ENCODE results near the gene RTP1.

RTP1 gene

DNA sequence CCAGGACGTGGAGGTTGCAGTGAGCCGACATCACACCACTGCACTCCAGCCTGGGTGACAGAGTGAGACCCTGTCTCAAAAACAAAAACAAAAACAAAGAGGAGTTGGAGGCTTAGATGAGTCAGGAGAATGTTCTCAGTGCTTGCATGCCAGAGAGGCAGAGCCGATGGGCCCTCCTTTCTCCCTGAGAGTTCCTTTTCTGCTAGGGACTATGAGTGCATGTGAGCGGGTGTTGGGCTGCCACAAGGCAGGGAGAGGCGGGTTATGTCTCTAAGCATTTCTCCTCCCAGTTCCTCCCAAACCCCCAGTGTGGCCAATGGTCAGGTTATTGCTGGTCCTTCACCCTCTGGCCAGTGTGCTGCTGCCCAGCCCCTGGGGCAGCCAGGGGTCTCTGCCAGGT is 45.1 kb downstream of the RTP1 start:
- no peak for DNase-seq (ENCODE audit: low spot score)

DNA sequence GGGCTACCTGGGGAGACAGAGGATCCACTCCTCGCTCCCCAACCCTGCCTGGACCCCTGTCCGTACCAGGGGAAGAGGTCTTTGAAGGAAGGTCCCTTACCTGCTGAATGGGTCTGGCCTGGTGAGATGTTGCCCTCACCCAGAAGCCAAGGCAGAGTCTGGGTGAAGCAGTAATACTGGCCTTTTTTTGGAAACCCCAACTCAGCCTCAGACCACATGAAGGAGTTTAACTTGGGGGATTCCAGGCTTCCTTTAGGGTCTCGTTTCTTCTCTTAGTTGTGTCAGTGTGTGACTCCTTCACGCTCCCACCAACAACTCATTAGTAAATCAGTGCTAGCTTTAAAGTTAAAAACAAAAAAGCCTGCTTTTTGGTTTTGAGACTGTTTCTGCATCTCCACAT is 45.6 kb downstream of the RTP1 start:
- no peak for DNase-seq (ENCODE audit: low spot score)

DNA sequence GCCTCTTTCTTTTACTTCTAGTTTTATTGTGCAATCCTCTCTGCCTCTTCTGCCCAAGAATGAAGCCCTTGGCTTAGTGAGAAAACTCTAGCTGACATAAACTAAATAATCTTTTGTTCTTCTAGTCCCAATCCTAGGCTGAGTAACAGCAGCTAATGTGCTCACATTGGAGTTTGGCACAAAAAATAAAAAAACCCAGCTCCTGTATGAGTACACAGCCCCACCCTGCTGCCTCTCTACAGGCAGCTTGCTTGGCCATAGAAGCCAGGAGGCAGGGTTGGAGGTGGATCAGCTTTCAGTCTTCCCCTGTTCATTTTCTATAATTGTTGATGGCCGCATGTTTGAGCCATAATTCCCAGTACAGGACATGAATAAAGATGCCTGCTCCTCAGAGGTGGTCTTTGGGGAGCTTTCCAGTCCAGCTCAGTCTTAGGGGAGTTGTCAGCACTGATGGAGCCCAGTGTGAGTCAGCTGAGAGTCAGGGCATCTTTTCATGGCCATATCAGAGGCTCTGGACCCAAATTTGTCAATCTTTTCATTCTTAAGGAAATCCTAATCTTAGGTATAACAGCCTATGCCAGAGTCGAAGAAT is 46.7 kb downstream of the RTP1 start:
- DNase-seq (ENCODE audit: low spot score): no peak

DNA sequence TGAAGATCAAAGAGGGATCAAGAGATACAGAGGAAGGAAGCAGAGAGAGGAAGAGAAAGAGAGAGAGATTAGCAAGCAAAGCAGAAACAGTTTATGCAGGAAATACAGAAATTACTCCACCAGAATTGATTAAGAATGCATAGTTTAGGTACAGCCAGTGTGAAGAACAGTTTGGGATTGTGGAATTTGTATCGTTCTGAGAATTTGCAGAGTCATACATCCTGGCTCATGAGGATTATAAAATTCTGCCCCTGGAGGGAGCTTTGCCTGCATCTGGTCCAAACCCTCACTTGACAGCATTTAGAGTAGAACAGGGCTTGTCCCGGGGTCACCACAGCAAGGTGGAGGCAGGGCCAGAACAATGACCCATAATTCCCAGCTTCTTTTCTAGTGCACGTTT is 50.1 kb downstream of the RTP1 start:
- DNase-seq (ENCODE audit: low spot score): no peak

All from germinal center (tissue), 1 donor.